HCT116 (cell line): ENCODE data around the gene RASAL2. TPM values are rescaled to one million over a fixed set of nuclear protein-coding genes. Genes with fewer than 3 reads are reported as not detected.

Source experiments
- ATAC-seq: fragments of 200-7000 bp; cut with Tn5 transposase; 2 replicates; pipeline ENCODE4 v1.9.1; 2020; ENCODE audit warnings: mild to moderate bottlenecking, moderate library complexity
- BruUV-seq: library from RNA; stranded (reverse); fragments of 400-500 nt; replicated peaks from 2 replicates; lab custom pipeline; 2021; lab: Mats Ljungman, UMichigan
- CTCF ChIA-PET: fragments of 300-600 bp; sonication (Branson Sonifier 250); formaldehyde crosslinking; loops from one replicate; lab custom pipeline; 2021; ENCODE audit warnings: antibody characterized with exemption; lab: Charles Lee
- POLR2A ChIA-PET: fragments of 300-600, 350-600 bp; sonication (Branson Sonifier 250); formaldehyde crosslinking; loops from one replicate; lab custom pipeline; 2021; ENCODE audit warnings: antibody characterized with exemption; lab: Charles Lee
- RAD21 ChIA-PET, 2 experiments: fragments of 300-600 bp; sonication (Branson Sonifier 250); formaldehyde crosslinking; loops; one replicate each; lab custom pipeline; 2023; ENCODE audit warnings: low total read pairs in 2 of 2; ENCODE audit not compliant: uncharacterized antibody in 2 of 2, unreplicated experiment in 2 of 2, low non-redundant PET in 1 of 2; lab: Charles Lee
- DNase-seq: peaks from one replicate; pipeline ENCODE4 v3.0.0-alpha.2; 2010; ENCODE audit warnings: low read depth, low spot score
- H2AFZ ChIP-seq: fragments of 200-600 bp; shearing (Covaris generic), sonication (generic); 2 replicates; pipeline ENCODE4 v1.6.1; 2017; ENCODE audit warnings: low read depth, mixed run types, mixed read lengths, antibody characterized with exemption, low read length; ENCODE audit not compliant: poor library complexity, severe bottlenecking
- H3K27ac ChIP-seq: 2 replicates; pipeline ENCODE4 v1.5.1; 2012; ENCODE audit warnings: low read depth, low read length
- H3K27me3 ChIP-seq: fragments of 200-600 bp; sonication (generic); 2 replicates; pipeline ENCODE4 v1.6.1; 2016; ENCODE audit warnings: mixed run types, low read length, mixed read lengths; ENCODE audit not compliant: insufficient read depth
- H3K36me3 ChIP-seq, 2 experiments: fragments of 200-500 bp in 1 of 2; fragments of 200-600 bp in 1 of 2; sonication (Bioruptor generic) in 1 of 2; sonication (generic) in 1 of 2; 2 replicates each; pipeline versions ENCODE4 v1.5.1 to v1.6.1; 2014 to 2016; ENCODE audit warnings: low read length in 2 of 2, inconsistent platforms in 1 of 2, mixed read lengths in 1 of 2, mixed run types in 1 of 2; ENCODE audit not compliant: insufficient read depth in 2 of 2, control insufficient read depth in 1 of 2
- H3K4me1 ChIP-seq, 2 experiments: fragments of 200-600 bp in 1 of 2; sonication (generic) in 1 of 2; 2 replicates each; pipeline versions ENCODE4 v1.5.1 to v1.6.1; 2012 to 2017; ENCODE audit warnings: low read length in 2 of 2, inconsistent platforms in 1 of 2, mild to moderate bottlenecking in 1 of 2, mixed read lengths in 1 of 2, mixed run types in 1 of 2, moderate library complexity in 1 of 2; ENCODE audit not compliant: insufficient read depth in 2 of 2, control insufficient read depth in 1 of 2
- H3K4me2 ChIP-seq: fragments of 200-600 bp; sonication (generic); 2 replicates; pipeline ENCODE4 v1.6.1; 2017; ENCODE audit warnings: mixed run types, low read length, mixed read lengths
- H3K4me3 ChIP-seq, 2 experiments: fragments of 200-600 bp in 1 of 2; sonication (generic) in 1 of 2; replicated peaks in 1 of 2; 2 replicates each; pipeline ENCODE4 v1.5.1; 2011 to 2016; ENCODE audit warnings: low read length in 2 of 2, control low read depth in 1 of 2, low read depth in 1 of 2, mild to moderate bottlenecking in 1 of 2, mixed read lengths in 1 of 2, mixed run types in 1 of 2
- H3K79me2 ChIP-seq: fragments of 200-600 bp; sonication (generic); 2 replicates; pipeline ENCODE4 v1.6.1; 2017; ENCODE audit warnings: mild to moderate bottlenecking, mixed run types, low read length, moderate library complexity, mixed read lengths; ENCODE audit not compliant: insufficient read depth
- H3K9ac ChIP-seq: fragments of 200-600 bp; sonication (generic); 2 replicates; pipeline ENCODE4 v1.6.1; 2016; ENCODE audit warnings: low read length, mixed read lengths
- H3K9me2 ChIP-seq: fragments of 200-600 bp; sonication (generic), shearing (Covaris generic); 2 replicates; pipeline ENCODE4 v1.6.1; 2017; ENCODE audit warnings: mixed run types, mild to moderate bottlenecking, moderate library complexity; ENCODE audit not compliant: insufficient read depth
- H3K9me3 ChIP-seq, 2 experiments: fragments of 200-500 bp in 1 of 2; fragments of 200-600 bp in 1 of 2; sonication (Bioruptor generic) in 1 of 2; sonication (generic) in 1 of 2; 2 replicates each; pipeline ENCODE4 v1.6.1; 2014 to 2017; ENCODE audit warnings: low read length in 2 of 2, mixed read lengths in 2 of 2, inconsistent platforms in 1 of 2, low read depth in 1 of 2, mild to moderate bottlenecking in 1 of 2, mixed run types in 1 of 2, moderate library complexity in 1 of 2; ENCODE audit not compliant: control insufficient read depth in 1 of 2, insufficient read depth in 1 of 2
- H4K20me1 ChIP-seq: fragments of 200-600 bp; sonication (generic), shearing (Covaris generic); 2 replicates; pipeline ENCODE4 v1.6.1; 2017; ENCODE audit warnings: mixed run types, mild to moderate bottlenecking, moderate library complexity; ENCODE audit not compliant: insufficient read depth
- CEBPB ChIP-seq: IDR thresholded peaks from 2 replicates; pipeline ENCODE4 v1.6.1; 2012; ENCODE audit warnings: low read depth
- EGR1 ChIP-seq: IDR thresholded peaks from 2 replicates; pipeline ENCODE4 v1.6.1; 2012; ENCODE audit warnings: low read depth
- ELF1 ChIP-seq: IDR thresholded peaks from 2 replicates; pipeline ENCODE4 v1.6.1; 2012; ENCODE audit warnings: low read depth, borderline replicate concordance
- EZH2 ChIP-seq: fragments of 200-600 bp; sonication (generic); IDR thresholded peaks from 2 replicates; pipeline ENCODE4 v1.6.1; 2017; ENCODE audit warnings: antibody characterized with exemption, mixed run types
- EZH2phosphoT487 ChIP-seq: fragments of 200-600 bp; IDR thresholded peaks from 2 replicates; pipeline ENCODE4 v1.6.1; 2018; ENCODE audit warnings: antibody characterized with exemption, borderline replicate concordance
- FOSL1 ChIP-seq: IDR thresholded peaks from 2 replicates; pipeline ENCODE4 v1.6.1; 2012; ENCODE audit warnings: low read depth
- POLR2A ChIP-seq: IDR thresholded peaks from 2 replicates; pipeline ENCODE4 v1.7.0; 2011; ENCODE audit warnings: borderline replicate concordance; ENCODE audit not compliant: insufficient read depth, insufficient read length; ENCODE audit errors: extremely low read depth
- RAD21 ChIP-seq: IDR thresholded peaks from 2 replicates; pipeline ENCODE4 v1.6.1; 2012; ENCODE audit warnings: low read depth, mild to moderate bottlenecking
- SIN3A ChIP-seq: IDR thresholded peaks from 2 replicates; pipeline ENCODE4 v1.6.1; 2012; ENCODE audit warnings: low read depth
- SP1 ChIP-seq: IDR thresholded peaks from 2 replicates; pipeline ENCODE4 v1.6.1; 2012; ENCODE audit warnings: low read depth
- SRF ChIP-seq: IDR thresholded peaks from 2 replicates; pipeline ENCODE4 v1.6.1; 2012; ENCODE audit warnings: low read depth
- YY1 ChIP-seq: IDR thresholded peaks from 2 replicates; pipeline ENCODE4 v1.6.1; 2011; ENCODE audit warnings: low read length, low read depth, moderate library complexity, mild to moderate bottlenecking; ENCODE audit not compliant: insufficient replicate concordance; ENCODE audit errors: extremely low read depth
- ZFX ChIP-seq: fragments of 450-650 bp; IDR thresholded peaks from 2 replicates; pipeline ENCODE4 v1.6.1; 2017
- ZNF274 ChIP-seq: fragments of 200-500 bp; sonication (Bioruptor generic); IDR thresholded peaks from 2 replicates; pipeline ENCODE4 v1.6.1; 2014; ENCODE audit warnings: mild to moderate bottlenecking, low read depth, low read length, inconsistent platforms
- intact Hi-C: fragments of 100-400 bp; cut with micrococcal nuclease; formaldehyde crosslinking; loops from 2 replicates; pipeline ENCODE4 v1.10.0; 2022
- total RNA-seq: library from RNA; stranded (reverse); gene quantifications from one replicate; pipeline ENCODE4 v1.2.1, GENCODE V29; 2021; ENCODE audit not compliant: unreplicated experiment
- TF ChIP-seq, protein P1 (sequence below): IDR thresholded peaks from 2 replicates; pipeline ENCODE4 v1.6.1; 2012; ENCODE audit warnings: low read depth
- TF ChIP-seq, protein P2 (sequence below), 3 experiments: fragments of 200-600 bp in 1 of 3; sonication (generic) in 1 of 3; IDR thresholded peaks in 2 of 3; conservative IDR thresholded peaks in 1 of 3; 2 replicates each; pipeline ENCODE4 v1.5.1; 2012 to 2017; ENCODE audit warnings: low read depth in 2 of 3, low read length in 2 of 3, antibody characterized with exemption in 1 of 3, borderline replicate concordance in 1 of 3, control low read depth in 1 of 3, mild to moderate bottlenecking in 1 of 3, mixed read lengths in 1 of 3, mixed run types in 1 of 3, moderate library complexity in 1 of 3; ENCODE audit not compliant: insufficient read depth in 1 of 3
- TF ChIP-seq, protein P3 (sequence below): IDR thresholded peaks from 2 replicates; pipeline ENCODE4 v1.6.1; 2012
- TF ChIP-seq, protein P4 (sequence below): IDR thresholded peaks from 2 replicates; pipeline ENCODE4 v1.6.1; 2012
- TF ChIP-seq, protein P5 (sequence below): IDR thresholded peaks from 2 replicates; pipeline ENCODE4 v1.6.1; 2011; ENCODE audit warnings: mild to moderate bottlenecking, low read length, moderate library complexity; ENCODE audit not compliant: insufficient replicate concordance; ENCODE audit errors: extremely low read depth

The RASAL2 gene
- total RNA-seq, 1 experiment from 2014 or later: 11.7 TPM

DNA sequence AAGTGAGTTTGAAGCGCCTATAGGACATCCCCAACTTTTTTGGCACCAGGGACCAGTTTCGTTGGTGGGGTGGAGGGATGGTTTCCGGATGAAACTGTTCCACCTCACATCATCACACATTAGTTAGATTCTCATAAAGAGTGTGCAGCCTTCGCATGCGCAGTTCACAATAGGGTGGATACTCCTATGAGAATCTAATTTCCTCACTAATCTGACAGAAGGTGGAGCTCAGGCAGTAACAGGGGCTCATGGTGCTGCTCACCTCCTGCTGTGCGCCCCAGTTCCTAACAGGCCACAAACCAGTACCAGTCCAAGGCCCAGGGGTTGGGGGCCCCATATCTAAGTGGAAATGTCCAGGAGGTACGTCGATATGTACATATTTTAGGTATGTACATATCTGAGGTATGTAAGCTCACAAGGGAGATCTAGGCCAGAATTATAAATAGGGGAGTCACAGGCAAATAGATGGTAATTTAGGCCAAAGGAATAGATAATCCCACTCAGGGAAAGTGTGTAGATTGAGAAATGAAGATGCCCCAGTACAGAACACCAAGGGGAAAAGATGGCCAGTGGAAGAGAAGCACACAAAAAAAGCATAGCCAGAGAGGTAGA, 27.5 kb upstream of the RASAL2 start:
- Histone ChIP-seq H3K79me2 (no peaks in the 10 kb centered on the region), H3K27me3 (no peaks in the 10 kb centered on the region), H3K4me2 (no peak overlapping the region), H3K9ac (no peak overlapping the region), H3K4me1 (no peaks in the 10 kb centered on the region; a peak in 1 of 4 replicates), H2AFZ (no peak overlapping the region), H3K9me2 (no peaks in the 10 kb centered on the region), H3K27ac (no peak overlapping the region), H3K36me3 (no peaks in the 10 kb centered on the region), H4K20me1 (no peaks in the 10 kb centered on the region), H3K9me3 (no peaks in the 10 kb centered on the region), H3K4me3 (no peak overlapping the region)
- intact Hi-C loops: no loop called here
- BruUV-seq: no TSS peak
- DNase-seq (no peak), ATAC-seq (no peak)
- TF ChIP-seq POLR2A (no peak), ZFX (no peak), SRF (no peak), ELF1 (no peak), YY1 (no peak), SP1 (no peak), RAD21 (no peak), EZH2 (no peak), EZH2phosphoT487 (no peak), EGR1 (no peak), FOSL1 (no peak), ZNF274 (no peak), SIN3A (no peak), CEBPB (no peak)
- TF ChIP-seq, protein P1, sequence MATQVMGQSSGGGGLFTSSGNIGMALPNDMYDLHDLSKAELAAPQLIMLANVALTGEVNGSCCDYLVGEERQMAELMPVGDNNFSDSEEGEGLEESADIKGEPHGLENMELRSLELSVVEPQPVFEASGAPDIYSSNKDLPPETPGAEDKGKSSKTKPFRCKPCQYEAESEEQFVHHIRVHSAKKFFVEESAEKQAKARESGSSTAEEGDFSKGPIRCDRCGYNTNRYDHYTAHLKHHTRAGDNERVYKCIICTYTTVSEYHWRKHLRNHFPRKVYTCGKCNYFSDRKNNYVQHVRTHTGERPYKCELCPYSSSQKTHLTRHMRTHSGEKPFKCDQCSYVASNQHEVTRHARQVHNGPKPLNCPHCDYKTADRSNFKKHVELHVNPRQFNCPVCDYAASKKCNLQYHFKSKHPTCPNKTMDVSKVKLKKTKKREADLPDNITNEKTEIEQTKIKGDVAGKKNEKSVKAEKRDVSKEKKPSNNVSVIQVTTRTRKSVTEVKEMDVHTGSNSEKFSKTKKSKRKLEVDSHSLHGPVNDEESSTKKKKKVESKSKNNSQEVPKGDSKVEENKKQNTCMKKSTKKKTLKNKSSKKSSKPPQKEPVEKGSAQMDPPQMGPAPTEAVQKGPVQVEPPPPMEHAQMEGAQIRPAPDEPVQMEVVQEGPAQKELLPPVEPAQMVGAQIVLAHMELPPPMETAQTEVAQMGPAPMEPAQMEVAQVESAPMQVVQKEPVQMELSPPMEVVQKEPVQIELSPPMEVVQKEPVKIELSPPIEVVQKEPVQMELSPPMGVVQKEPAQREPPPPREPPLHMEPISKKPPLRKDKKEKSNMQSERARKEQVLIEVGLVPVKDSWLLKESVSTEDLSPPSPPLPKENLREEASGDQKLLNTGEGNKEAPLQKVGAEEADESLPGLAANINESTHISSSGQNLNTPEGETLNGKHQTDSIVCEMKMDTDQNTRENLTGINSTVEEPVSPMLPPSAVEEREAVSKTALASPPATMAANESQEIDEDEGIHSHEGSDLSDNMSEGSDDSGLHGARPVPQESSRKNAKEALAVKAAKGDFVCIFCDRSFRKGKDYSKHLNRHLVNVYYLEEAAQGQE: no peak
- TF ChIP-seq, protein P2, sequence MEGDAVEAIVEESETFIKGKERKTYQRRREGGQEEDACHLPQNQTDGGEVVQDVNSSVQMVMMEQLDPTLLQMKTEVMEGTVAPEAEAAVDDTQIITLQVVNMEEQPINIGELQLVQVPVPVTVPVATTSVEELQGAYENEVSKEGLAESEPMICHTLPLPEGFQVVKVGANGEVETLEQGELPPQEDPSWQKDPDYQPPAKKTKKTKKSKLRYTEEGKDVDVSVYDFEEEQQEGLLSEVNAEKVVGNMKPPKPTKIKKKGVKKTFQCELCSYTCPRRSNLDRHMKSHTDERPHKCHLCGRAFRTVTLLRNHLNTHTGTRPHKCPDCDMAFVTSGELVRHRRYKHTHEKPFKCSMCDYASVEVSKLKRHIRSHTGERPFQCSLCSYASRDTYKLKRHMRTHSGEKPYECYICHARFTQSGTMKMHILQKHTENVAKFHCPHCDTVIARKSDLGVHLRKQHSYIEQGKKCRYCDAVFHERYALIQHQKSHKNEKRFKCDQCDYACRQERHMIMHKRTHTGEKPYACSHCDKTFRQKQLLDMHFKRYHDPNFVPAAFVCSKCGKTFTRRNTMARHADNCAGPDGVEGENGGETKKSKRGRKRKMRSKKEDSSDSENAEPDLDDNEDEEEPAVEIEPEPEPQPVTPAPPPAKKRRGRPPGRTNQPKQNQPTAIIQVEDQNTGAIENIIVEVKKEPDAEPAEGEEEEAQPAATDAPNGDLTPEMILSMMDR (IDR thresholded peaks at IDR 0.05 in 2 of 3, conservative IDR thresholded peaks at IDR 0.05 in 1 of 3; ENCODE audit: borderline replicate concordance in 1 of 3, insufficient read depth in 1 of 3, low read depth in 2 of 3, low read length in 2 of 3): no peak
- TF ChIP-seq, protein P3, sequence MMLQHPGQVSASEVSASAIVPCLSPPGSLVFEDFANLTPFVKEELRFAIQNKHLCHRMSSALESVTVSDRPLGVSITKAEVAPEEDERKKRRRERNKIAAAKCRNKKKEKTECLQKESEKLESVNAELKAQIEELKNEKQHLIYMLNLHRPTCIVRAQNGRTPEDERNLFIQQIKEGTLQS: no peak
- TF ChIP-seq, protein P4, sequence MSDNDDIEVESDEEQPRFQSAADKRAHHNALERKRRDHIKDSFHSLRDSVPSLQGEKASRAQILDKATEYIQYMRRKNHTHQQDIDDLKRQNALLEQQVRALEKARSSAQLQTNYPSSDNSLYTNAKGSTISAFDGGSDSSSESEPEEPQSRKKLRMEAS: no peak
- TF ChIP-seq, protein P5, sequence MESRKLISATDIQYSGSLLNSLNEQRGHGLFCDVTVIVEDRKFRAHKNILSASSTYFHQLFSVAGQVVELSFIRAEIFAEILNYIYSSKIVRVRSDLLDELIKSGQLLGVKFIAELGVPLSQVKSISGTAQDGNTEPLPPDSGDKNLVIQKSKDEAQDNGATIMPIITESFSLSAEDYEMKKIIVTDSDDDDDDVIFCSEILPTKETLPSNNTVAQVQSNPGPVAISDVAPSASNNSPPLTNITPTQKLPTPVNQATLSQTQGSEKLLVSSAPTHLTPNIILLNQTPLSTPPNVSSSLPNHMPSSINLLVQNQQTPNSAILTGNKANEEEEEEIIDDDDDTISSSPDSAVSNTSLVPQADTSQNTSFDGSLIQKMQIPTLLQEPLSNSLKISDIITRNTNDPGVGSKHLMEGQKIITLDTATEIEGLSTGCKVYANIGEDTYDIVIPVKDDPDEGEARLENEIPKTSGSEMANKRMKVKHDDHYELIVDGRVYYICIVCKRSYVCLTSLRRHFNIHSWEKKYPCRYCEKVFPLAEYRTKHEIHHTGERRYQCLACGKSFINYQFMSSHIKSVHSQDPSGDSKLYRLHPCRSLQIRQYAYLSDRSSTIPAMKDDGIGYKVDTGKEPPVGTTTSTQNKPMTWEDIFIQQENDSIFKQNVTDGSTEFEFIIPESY: no peak
- CTCF ChIA-PET: no interaction called here
- POLR2A ChIA-PET: no interaction called here
- RAD21 ChIA-PET: no interaction called here
